ENCODE data around the gene HNF4A.

Gene HNF4A

GRCh38 chr20:44406572-44407137 is 51.2 kb downstream of the HNF4A start:
- no peak for DNase-seq

DNA sequence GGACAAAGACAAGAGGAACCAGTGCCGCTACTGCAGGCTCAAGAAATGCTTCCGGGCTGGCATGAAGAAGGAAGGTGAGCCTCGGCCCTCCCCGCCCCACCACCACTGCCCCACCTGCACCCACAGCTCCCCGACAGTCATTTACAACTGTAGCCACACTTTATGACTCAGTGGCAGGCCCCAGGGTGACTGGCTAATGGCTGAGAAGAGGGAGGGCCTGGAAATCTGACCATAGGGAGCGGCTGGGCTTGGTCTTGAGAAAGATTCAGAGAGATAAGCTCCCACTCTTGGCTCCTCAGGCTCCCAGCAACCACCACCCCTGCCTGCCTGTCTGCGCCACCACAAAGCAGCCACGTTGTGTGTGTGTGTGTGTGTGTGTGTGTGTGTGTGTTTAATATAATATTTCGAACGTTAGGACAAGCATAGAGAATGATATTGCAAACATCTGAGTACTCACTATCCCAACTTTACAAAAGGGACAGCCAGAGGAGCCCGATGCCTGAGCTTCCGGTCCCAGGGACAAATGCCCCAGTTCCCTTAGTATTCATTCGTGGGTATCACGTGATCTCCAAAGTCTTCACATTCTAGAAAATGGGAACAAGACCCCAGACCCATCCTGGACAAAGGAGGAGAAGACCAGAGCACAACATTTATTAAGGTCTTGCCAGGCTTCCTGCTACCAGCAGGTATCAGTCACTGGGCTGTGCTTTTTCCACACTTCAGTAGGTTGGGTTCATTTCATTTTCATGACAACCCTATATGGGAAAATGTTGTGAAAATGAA is 52.1 kb downstream of the HNF4A start:
- no peak for DNase-seq

- DNase-seq = no peak
Measured at GRCh38 chr20:44409132-44409600, 53.7 kb downstream of the HNF4A start.

DNA sequence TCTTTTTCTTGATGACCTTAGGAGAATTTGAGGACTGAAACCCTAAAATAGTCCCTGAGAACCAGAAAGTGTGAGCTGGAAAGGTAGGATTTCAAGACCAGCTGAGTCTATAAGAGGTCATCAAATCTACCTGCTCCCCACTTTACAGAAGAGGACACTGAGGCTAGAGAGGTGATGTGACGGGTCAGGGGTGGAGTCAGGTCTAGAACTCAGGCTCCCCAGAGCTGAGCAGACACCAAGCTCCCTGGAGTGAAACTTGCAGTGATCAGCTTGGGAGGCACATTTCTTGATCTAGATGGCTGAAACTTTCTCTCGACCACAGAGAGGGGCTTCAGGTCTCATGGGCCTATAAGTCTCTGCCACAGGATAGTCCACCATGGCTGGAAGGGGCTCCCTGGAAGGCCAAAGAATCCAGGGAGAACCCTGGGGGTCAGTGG is 55.1 kb downstream of the HNF4A start:
- DNase-seq = no peak

- DNase-seq = no peak
Measured at GRCh38 chr20:44411020-44411756, 55.7 kb downstream of the HNF4A start.

DNA sequence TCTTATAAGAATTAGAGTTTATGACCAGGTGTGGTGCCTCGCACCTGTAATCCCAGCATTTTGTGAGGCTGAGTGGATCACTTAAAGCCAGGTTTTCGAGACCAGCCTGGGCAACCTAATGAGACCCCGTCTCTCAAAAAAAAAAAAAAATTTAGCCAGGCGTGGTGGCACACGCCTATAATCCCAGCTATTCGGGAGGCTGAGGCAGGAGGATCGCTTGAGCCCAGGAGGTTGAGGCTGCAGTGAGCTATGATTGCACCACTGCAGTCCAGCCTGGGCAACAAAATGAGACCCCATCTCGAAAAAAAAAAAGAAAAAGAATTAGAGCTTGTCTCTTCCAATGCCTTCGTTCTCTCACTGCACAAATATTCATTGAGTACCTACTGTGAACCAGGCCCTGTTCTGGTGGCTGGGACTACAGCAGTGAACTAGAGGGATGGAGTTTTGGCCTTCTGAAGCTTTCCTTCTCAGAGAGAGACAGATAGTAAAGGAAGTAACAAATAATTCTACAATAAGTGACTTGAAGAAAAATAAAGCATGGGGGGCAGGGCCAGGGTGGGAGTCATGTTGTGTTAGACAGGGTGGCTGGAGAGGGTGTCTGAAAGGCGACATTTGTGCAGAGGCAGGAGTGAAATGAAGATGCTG is 56.4 kb downstream of the HNF4A start:
- no peak for DNase-seq

DNA sequence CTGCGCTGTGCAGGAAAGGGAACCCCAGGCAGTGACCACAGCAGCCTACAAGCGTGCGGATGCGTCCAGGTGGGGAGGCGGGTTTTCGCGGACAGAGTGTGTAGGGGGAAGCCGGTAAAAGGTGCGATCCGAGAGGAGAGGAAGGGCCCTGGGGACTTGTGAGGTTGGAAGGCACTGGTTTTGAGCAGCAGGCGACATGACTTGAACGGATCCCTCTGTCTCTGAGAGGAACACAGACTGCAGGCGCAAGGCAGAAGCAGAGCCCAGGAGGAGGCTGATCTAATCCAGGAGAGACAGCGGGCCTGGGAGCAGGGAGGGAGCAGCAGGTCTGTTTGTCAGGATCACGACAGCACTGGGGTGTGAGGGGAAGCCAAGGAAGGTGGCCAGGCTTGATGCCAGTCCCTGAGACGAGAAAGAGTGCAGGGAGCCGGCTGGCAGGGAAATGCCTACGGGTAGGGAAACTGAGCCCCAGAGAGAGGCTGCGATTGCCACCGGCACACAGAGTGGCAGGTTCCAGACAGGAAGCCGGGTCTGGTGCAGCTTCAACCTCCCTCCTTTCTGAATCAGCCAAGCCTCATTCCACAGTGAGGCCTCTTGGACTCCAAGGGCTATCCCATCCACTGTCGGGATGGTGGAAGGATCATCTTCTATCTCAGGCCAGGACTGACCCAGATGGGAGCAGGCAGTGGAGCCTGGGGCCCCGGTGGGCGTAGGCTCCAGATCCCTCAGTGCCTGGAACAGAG is 57.1 kb downstream of the HNF4A start:
- no peak for DNase-seq

- no peak for DNase-seq
Measured at GRCh38 chr20:44413575-44414345, 58.3 kb downstream of the HNF4A start.

- no peak for DNase-seq
Measured at GRCh38 chr20:44414346-44414714, 58.8 kb downstream of the HNF4A start.

GRCh38 chr20:44414808-44415207 is 59.3 kb downstream of the HNF4A start:
- DNase-seq = no peak

GRCh38 chr20:44415833-44416715 is 60.6 kb downstream of the HNF4A start:
- no peak for DNase-seq

GRCh38 chr20:44418069-44418905 is 62.8 kb downstream of the HNF4A start:
- DNase-seq = no peak

DNA sequence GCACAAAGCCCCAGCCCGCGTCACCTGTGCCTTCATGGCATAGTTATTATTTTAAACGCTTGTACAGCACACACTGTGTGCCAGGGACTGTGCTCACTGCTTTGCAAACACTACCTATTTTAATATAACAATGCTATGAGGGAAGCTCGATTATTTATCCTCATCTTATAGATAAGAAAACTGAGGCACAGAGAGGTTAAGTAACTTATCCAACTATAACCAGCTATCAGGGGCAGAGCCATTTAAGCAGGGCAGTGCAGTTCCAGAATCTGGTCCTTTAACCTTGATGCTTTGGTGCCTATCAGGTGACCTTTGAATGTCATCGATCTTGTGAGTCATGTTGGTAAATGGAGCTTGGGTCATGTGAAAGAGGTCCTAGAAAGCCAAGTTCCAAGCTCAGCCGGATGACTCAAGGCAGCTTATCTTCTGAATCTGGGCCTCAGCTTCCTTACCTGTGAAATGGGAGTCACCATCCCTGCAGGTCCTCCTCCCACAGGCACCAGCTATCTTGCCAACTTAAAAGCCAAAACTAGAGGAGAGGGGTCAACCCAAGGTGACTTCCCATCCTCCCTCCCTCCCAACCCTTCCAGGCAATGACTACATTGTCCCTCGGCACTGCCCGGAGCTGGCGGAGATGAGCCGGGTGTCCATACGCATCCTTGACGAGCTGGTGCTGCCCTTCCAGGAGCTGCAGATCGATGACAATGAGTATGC is 63.8 kb downstream of the HNF4A start:
- DNase-seq = peak in 3 of 4 experiments; percentile 8 to 37 (median 14)

- DNase-seq = no peak
Measured at GRCh38 chr20:44420497-44420896, 65.0 kb downstream of the HNF4A start.

DNA sequence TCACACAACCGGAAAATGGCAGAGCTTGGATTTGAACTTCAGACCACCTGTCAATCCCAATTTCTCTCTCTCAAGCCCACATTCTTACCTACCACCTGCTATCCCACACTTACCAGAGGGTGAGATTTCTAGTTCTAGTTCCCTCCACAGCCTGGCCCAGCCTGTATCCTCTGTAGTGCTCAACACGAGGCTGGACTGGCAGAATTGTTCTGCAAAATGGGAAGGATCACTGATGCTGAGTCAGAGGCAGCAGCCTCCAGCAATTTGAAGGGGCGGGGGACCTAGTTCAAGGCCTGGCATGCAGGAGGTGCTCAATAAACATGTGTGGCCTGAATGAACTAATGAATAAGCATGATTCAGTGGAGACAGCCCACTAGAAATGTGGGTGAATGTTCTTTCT is 66.6 kb downstream of the HNF4A start:
- DNase-seq = peak; percentile 73 to 88 (median 80)

DNA sequence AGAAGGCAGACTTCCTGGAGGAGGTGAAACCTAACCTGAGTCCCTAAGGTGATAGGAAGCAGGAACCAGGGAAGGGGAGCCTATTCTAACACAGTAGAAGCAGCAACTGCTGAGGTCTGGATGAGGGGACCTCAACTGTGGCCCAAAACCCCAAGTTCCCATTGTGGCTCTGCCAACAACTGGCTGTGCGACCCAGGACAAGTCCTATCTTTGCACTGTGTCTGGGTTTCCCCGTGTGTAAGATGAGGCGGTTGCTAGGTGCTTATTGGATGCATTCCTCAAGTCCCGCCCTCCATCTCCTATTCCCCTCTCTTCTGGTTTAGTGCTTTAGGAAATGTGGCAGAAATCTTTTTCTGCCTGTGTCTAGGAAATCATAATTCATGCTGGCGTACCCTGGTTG is 68.0 kb downstream of the HNF4A start:
- no peak for DNase-seq

GRCh38 chr20:44424039-44424495 is 68.6 kb downstream of the HNF4A start:
- DNase-seq = no peak

DNA sequence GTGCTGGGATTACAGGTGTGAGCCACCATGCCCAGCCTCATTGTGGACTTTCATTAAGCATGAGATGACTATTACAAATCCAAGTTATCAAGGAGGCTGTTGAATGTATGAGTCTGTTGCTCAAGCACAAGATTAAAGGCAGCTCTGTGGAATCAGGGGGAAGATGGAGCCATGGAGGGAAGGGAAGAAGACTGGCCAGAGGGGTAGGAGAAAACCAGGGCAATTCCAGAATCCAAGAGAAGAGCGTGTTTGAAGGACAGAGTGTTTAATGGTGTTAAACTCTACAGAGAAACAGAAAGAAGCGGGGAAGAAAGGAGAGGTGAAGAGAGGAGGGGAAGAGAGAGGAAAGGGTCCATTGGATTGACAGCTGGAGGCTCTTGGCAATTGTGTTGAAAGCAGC is 70.4 kb downstream of the HNF4A start:
- no peak for DNase-seq

Data from suppressor macrophage (primary cell).